Activated CD8-positive, alpha-beta memory T cell treated with anti-CD3 and anti-CD28 coated beads, Interleukin-2, amount 50 U/mL, for 4 hours (primary cell): Measurements from ENCODE around the gene VKORC1.
A peak's percentile ranks its signal among the peaks of the same experiment; 100 is the strongest.
"Not testable (repeated sequence)": the region's sequence is repeated elsewhere in the genome, so short reads cannot be mapped to it uniquely, and the experiment has no call there.

ENCODE experiments used
- DNase-seq: peaks from one replicate; pipeline ENCODE4 v3.0.0-alpha.2; 2020

Gene VKORC1

GRCh38 chr16:31094424-31095120 lies at the start of gene VKORC1:
VKORC1 (minus strand) TSS chr16:31094797; CDS start chr16:31094729, 68 bp downstream.
- peak; percentile 85 for DNase-seq

DNA sequence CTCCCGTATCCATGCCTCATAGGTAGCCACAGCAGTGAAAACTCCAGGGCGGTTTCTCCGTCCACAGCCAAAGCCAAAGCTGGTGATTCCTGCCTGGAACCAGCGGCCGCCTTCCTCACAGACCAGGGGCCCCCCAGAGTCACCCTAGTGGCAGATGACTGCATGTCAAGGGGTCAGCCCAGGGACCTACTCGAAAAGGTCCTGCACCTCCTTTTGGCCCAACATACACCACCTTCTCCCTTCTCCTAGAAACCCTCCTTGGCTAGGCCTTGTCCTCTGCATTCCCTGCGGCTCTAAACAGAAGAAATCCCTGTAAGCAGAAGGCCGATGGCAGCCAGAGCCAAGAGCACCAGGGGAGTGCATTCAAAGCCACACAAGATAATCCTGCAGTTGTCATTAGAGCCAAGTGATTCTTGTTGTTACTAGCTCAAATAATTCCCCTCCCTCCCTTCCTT lies 49.1 kb upstream of the VKORC1 start:
- no peak for DNase-seq

- no peak for DNase-seq
These were observed 48.6 kb upstream of the VKORC1 start for GRCh38 chr16:31143011-31143693.

- DNase-seq: peak; percentile 98
These were observed 47.8 kb upstream of the VKORC1 start for GRCh38 chr16:31142109-31143010.

- DNase-seq: no peak
These were observed 47.0 kb upstream of the VKORC1 start for GRCh38 chr16:31141489-31142108.

- DNase-seq: not testable (repeated sequence)
These were observed 46.5 kb upstream of the VKORC1 start for GRCh38 chr16:31141071-31141469.

GRCh38 chr16:31138621-31139578 lies 44.3 kb upstream of the VKORC1 start:
- DNase-seq: no peak

GRCh38 chr16:31136822-31137499 lies 42.4 kb upstream of the VKORC1 start:
- not testable (repeated sequence) for DNase-seq

DNA sequence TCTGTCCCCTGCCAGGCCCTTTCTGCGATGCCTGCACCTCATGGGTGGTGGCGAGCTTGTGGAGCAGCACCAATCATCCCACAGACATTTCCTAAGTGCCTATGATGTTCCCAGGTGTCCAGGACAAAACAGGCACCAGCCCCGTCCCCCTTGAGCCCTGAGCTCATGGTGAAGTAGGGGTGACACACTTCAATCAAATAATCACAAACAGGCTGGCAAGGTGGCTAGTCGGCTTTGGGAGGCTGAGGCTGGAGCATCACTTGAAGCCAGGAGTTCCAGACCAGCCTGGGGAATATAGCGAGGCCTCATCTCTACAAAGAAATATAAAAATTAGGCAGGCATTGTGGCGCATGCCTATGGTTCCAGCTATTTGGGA lies 41.7 kb upstream of the VKORC1 start:
- no peak for DNase-seq

DNA sequence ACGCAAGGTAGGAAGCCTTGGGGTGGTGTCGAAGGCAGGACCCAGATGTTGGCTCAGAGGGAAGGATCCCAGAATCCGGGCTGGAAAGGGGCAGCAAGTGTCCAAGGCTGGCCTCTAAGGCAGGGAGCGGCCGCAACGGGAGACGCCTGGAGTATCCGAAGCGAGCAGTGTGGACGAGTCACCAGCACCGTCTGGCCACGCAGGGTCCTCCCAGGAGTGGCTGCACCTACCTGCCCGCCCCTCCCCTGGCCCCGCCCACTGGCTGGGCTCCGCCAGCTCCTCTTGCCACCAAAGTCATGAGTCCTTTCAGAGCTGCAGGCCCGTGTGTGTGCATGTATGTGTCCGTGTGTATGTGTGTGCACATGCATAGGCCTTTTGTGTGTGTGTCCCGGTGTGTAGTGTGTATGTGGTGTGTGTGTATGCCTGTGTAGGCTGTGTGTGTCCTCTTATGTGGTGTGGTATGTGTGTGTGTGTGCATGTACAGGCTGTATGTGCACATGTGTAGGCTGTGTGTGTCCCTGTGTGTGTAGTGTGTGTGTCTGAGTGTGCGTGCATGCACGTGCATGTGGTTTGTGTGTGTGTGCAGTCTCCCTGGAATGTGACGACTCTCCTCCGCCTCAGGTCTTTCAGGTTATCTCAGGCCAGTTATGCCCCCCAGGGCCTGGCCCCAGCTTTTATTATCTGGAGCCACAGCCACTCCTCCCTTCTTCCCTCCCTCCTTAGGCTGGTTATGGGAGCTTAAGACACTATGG lies 41.1 kb upstream of the VKORC1 start, which contains the start of gene PRSS8:
PRSS8 (minus strand) TSS at position 193 of the 752 bp plus-strand sequence. CDS start 229 bp downstream, outside the sequence.
- no peak for DNase-seq

- DNase-seq: no peak
These were observed 40.3 kb upstream of the VKORC1 start for GRCh38 chr16:31134625-31135534.

DNA sequence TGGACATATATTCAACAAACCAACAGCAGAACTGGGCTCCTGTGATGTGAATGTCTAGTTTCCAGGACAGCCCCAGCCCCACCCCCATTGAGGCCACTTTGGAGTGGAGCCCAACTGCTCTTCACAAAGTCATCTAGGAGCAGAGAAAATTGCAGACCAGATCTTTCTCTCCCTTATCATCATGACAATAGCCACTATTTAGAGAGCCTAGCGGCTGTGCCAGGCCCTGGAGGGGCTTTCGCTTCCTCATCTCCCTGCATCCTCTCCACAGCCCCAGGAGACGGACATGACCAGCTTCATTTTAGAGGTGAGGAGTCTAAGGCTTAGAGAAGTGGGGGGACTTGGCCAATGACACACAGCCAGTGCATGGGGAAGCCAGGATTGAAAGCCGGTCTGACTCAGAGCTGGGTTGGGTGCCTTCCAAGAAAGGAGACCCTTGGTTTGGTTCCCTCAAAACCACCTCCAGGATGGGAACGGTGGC lies 39.5 kb upstream of the VKORC1 start:
- no peak for DNase-seq

DNA sequence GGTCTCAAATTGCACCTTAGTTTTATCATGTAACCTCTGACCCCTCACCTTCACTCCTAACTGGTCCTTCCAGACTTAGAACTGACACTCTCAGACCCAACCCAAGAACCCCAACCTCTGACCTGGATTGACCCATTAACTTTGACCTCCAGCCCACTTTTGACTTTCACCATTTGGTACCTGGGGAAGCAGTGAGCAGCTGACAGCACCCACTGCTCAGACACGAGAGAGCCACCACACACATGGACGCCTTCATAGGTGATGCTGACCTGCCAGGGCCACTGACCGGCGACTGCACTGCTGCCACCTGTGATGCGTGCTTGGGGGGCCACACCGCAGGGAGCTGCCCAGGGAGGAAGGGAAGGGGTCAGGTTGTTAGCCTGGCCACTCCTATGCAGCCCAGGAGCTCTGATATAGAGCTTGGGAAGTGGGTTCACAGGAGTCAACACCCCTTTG lies 38.5 kb upstream of the VKORC1 start:
- DNase-seq: no peak

DNA sequence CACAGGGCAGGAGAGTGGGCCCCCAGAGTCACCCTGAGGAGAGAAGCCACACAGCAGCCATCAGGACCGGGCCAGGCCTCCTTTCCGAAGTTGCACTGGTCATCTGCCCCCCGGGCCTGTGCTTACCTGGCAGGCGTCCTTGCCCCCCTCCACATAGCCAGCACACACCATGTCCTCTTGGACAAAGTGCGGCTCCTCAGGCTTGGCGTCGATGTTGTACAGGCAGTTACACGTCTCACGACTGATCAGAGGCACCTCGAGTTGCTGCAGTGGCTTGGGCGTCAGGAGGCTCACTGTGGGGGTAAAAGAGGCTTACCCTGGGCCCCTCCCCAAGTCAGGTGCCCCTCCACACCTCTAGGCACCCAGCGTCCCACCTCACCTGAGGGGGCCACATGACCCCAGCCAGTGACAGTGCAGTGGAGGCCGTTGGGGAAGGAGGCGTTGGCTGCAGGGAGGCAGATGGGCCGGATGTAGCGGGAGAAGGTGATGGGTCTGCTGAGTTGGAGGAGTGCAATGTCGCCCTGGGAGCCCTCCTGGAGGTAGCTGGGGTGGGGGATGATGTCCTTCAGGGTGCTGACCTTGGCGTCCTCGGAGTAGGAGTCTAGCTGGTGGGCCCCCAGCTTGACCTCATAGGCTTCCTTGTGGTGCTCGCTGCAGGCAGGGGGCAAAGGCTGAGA lies 37.8 kb upstream of the VKORC1 start:
- no peak for DNase-seq

GRCh38 chr16:31131841-31132271 lies 37.3 kb upstream of the VKORC1 start:
- no peak for DNase-seq

DNA sequence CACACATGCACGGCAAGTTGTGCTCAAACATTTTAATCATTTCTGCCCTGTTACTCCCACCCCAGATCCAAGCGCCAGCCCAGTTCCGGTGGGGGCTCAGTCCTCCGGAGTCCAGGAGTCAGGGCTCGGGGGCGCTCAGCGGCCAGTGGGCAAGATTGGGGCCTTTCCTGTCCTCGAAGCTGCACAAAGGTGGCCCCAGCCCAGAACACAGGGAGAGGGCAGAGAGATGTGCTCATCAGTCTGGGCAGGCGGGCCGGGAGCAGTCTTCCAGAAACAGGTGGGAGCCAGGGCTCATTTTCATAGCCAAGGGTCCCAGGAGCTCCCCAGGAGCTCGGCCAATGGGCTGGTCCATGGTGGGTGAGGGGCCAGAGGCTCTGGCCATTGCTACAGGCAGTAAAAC lies 36.8 kb upstream of the VKORC1 start:
- no peak for DNase-seq

GRCh38 chr16:31130899-31131298 lies 36.3 kb upstream of the VKORC1 start:
- no peak for DNase-seq

- no peak for DNase-seq
These were observed 35.8 kb upstream of the VKORC1 start for GRCh38 chr16:31130336-31130891.
